SU-DHL-6 (cell line): Measurements from ENCODE around the gene PLEKHA6.

Experiments used
- EZH2phosphoT487 ChIP-seq: fragments of 200-600 bp; sonication (generic), shearing (Covaris generic); conservative IDR thresholded peaks from 2 replicates; pipeline ENCODE4 v1.6.1; 2018; ENCODE audit warnings: mild to moderate bottlenecking, antibody characterized with exemption, low read length, moderate library complexity, mixed read lengths
- TF ChIP-seq, protein P1 (sequence below): fragments of 200-600 bp; sonication (generic); IDR thresholded peaks from one replicate; pipeline ENCODE4 v1.5.1; 2017; ENCODE audit warnings: antibody characterized with exemption, mild to moderate bottlenecking, low read length, moderate library complexity; ENCODE audit not compliant: insufficient read depth, poor library complexity, severe bottlenecking

DNA sequence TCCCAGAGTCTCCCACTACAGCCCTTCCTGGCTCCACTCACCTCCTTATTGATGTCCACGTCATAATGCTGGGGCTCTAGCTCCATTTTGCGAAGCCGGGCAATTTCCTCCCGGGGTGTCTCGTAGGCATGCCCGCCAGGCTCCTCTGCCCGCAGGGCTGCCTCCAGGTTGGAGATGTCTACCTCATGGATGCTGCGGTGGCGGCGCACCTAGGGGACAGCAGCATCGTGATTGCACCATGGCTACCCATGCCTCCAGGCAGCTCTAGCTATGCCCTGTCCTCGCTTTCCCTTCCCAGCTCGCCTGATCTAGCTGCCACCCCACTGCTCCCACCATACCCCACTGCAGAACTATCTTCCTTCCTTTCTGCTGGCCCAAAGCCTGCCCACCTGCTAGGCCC is 130.8 kb downstream of the PLEKHA6 start:
- TF ChIP-seq, protein P1, sequence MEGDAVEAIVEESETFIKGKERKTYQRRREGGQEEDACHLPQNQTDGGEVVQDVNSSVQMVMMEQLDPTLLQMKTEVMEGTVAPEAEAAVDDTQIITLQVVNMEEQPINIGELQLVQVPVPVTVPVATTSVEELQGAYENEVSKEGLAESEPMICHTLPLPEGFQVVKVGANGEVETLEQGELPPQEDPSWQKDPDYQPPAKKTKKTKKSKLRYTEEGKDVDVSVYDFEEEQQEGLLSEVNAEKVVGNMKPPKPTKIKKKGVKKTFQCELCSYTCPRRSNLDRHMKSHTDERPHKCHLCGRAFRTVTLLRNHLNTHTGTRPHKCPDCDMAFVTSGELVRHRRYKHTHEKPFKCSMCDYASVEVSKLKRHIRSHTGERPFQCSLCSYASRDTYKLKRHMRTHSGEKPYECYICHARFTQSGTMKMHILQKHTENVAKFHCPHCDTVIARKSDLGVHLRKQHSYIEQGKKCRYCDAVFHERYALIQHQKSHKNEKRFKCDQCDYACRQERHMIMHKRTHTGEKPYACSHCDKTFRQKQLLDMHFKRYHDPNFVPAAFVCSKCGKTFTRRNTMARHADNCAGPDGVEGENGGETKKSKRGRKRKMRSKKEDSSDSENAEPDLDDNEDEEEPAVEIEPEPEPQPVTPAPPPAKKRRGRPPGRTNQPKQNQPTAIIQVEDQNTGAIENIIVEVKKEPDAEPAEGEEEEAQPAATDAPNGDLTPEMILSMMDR = no peak
- no peak for TF ChIP-seq EZH2phosphoT487
